Left colon (tissue), 2 donors: ENCODE measurements around the gene COL4A2. TPM values are rescaled to one million over a fixed set of nuclear protein-coding genes. Genes with fewer than 3 reads are reported as not detected.

Source experiments
- ATAC-seq: fragments of 200-7000 bp; cut with Tn5 transposase; one replicate; pipeline ENCODE4 v1.9.1; 2020; ENCODE audit warnings: mild to moderate bottlenecking, moderate library complexity
- DNase-seq, 2 donors: peaks; one replicate each; pipeline ENCODE4 v3.0.0-alpha.2; 2020
- intact Hi-C, 2 donors: fragments of 100-400 bp; cut with DNase I in 1 of 2; cut with micrococcal nuclease in 1 of 2; formaldehyde crosslinking; loops; one replicate each; pipeline versions ENCODE4 v1.11.2 to v1.14.0; 2022; cut with DNase I, micrococcal nuclease
- total RNA-seq, 2 donors: library from RNA; stranded (reverse); fragmentation: NEBNext Ultra II Directional; extraction: Animal tissue kit (Norgen Biotek cat#: 25700); gene quantifications; one replicate each; pipeline ENCODE4 v1.2.1, GENCODE V29; 2021
- donor health status: DM: no; HTN: no; CAD: no.
- donor health status: DM: yes; HTN: yes; CAD: no.

COL4A2 gene
- total RNA-seq, 2 donors from 2014 or later: 35.3 to 79.7 TPM

GRCh38 chr13:110343241-110343865 lies 36.3 kb downstream of the COL4A2 start:
- DNase-seq: no peak
- intact Hi-C loops: no loop called here
- ATAC-seq: no peak

DNA sequence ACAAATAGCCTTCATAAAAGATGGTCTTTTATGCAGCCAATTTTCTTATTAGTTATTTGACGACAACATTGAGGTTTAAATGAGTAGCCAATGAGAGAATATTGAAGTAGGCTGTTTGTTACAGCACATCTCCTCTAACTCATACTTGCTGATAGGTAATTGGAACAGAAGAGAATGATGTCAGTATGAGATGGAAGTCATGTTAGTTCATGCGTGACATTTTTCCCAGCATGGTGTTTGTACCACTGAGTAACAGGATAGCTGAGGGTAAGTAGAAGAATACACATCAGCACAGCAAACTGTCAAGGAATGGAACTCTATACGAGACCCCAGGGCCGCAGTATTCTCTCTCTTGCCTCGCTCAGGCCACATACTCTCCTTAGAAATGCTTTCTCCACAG lies 37.2 kb downstream of the COL4A2 start:
- ATAC-seq: no peak
- DNase-seq: no peak
- intact Hi-C loops: no loop called here

- DNase-seq (no peak), ATAC-seq (no peak)
- intact Hi-C loops: no loop called here
Observed at GRCh38 chr13:110345266-110345665, 38.2 kb downstream of the COL4A2 start.

DNA sequence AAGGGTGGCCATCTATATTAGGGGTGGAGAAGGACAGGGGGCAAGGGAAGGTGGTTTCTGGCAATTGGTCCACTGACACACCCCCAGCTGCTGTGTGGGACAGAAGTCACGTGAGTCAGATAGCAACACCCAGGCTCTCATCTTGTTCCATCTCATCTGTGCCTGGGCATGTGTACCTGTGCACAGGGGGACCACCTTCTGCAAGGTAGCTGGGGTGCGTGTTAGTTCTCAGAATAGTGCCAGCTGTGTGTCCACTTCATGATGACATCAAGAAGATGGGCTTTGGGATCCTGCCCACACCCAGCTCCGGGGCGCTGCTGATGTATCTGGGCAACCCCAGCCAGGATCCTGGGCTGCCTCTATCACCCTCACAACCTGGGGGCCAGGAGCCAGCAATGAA lies 38.6 kb downstream of the COL4A2 start:
- ATAC-seq: no peak
- no peak for DNase-seq
- intact Hi-C loops: no loop called here

GRCh38 chr13:110346661-110347067 lies 39.6 kb downstream of the COL4A2 start:
- DNase-seq (peak; percentile 86 to 87), ATAC-seq (peak; percentile 94)
- intact Hi-C loops: no loop called here

GRCh38 chr13:110347088-110347487 lies 40.0 kb downstream of the COL4A2 start:
- no peak for ATAC-seq
- intact Hi-C loops: no loop called here

DNA sequence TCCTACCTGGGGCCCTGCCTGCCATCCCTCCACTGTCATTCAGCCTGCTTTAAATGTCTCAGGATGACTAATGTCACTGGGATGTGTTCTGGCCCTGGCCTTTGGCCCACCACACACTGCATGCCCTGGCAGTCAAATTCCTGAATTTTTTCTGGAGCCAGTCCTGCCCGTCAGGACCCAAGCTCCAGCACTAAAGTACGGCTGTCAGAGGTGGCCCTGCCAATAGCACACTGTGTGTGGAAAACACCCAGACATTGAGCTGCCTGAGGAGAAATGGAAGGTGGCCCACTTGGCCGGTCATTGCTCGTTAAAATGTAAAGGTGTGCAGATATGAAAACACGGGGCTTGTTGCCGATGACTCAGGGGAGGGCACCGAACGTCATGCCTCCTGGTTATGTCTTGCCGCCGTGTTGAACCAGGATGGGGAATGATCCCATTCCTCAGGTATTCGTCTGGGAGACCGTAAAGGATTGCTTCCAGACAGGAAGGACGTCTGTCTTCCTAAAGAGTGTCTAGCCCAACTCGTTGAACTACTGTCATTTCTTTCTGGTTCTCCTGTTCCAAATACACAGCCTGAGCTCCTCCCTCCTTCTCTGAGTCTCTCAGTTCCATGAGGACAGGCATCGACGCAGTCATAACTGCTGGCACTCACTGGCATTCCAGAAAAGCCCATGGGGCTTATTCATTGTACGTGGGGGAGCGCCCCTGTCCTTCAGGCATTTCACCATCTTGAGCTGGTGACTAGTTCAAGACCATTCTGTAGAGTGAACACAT lies 40.6 kb downstream of the COL4A2 start:
- ATAC-seq (peak; percentile 9), DNase-seq (no peak)
- intact Hi-C loops: no loop called here

More at GRCh38 chr13:110347088-110347487, 40.0 kb downstream of the COL4A2 start:
- no peak for DNase-seq

DNA sequence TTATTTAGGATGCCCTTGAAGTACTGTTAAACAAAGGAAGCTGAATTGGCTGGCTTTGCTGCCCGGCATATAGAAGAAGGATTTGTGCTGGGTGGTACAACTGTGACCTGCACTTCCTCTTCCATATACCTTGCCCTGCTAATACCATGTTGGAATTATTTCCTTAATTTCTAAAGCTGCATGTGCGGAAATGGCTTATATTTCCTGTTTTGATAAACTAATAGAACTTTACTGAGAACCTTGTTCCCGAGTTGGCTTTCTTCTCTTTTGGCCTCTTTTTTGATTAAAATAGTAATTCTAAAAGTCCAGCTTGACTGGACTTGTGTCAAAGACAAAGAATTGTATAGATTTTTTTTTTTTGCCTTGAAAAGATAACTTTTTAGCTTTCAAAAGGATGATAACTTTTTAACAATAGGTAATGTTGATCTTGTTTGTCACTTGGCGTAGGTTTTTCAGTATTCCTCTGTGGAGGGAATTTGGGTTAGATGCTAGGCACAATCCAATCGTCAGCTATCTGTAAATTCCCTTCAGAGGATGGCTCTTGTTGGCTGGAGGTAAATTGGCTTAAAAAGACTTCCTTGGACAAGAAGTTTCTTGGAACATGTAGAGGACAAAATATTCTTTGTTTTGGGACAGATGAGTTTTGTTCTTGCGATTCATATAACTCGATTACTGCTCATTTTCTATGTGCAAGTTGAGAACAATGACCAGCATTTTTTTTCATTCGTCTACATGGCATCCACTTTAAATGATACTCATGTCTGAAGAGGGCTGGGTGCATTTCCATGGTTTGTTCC lies 41.4 kb downstream of the COL4A2 start:
- DNase-seq (no peak), ATAC-seq (no peak)
- intact Hi-C loops: no loop called here

- intact Hi-C loops: no loop called here
- DNase-seq (no peak), ATAC-seq (no peak)
Observed at GRCh38 chr13:110349239-110349638, 42.2 kb downstream of the COL4A2 start.

- DNase-seq (no peak), ATAC-seq (no peak)
- intact Hi-C loops: no loop called here
Observed at GRCh38 chr13:110350049-110350448, 43.0 kb downstream of the COL4A2 start.

- intact Hi-C loops: no loop called here
- DNase-seq: no peak
- ATAC-seq: no peak
Observed at GRCh38 chr13:110350509-110350908, 43.4 kb downstream of the COL4A2 start.

DNA sequence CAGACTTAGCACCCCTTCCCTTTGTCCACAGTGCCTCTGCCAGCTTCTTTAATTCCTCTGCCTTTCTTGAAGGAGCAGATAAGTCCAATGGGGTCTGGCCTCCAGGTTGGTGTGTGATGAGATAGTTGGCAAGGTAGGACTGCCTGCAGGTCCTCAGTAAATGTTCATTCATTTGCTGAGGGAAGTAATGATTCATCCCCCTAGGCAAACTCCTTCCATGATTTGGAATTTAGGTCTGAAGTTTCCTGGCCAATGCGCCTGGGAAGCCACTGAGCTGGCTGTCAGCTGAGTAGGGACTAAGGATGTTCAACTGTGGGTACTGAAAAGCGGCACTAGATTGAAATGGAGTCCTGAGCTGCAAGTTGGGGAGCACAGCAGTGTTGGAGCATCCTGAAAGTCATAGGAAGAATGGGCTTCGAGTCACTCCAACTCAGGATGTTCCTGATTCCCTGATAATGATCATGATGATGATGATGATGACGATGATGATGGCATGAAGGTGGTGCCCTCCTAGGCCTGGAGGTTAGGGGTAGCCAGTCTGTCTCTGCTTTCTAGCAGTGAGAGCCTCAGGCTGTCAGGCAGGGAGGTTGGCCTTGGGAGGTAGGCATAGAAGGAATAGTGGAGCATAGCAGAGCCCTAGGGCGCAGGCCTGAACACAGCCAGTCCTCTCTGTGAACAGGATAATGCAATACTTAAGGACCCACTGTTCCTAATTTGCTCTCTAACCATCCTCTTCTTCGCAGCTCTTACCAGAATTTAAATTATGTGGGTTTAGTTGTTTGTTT lies 44.7 kb downstream of the COL4A2 start:
- intact Hi-C loops: no loop called here
- DNase-seq (no peak), ATAC-seq (no peak)

GRCh38 chr13:110352735-110353134 lies 45.7 kb downstream of the COL4A2 start:
- intact Hi-C loops: no loop called here
- ATAC-seq (no peak), DNase-seq (peak in 1 of 2 donors; percentile 36)

DNA sequence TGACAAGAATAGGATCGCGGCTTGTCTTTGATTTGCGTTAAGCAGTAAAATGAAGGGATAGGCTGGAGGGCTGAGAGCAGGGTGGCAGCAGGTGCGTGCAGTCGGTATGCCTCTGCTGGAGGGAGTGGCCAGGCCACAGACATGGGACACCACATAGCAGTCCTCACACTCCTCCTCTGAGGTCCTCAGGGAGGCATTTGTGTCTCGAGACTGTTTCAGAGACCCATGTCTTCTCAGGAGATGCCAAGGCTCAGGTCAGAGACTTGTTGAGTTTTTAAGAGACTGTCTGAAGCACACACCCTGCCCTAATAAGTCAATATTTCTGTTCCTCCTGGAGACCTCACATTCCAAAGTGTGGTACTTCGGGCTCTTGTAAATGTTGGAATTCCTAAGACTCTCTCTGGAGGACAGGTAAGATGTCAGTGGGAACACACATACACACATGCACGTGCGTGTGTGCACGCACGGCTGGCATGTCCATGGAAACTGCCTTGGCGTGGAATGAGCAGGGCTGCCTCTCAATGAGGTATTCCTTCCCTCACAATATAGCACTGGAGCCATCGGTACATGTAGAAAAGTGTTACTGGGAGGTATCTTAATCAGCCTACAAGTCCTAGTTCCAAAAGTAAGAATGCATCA lies 46.4 kb downstream of the COL4A2 start:
- ATAC-seq (peak; percentile 80), DNase-seq (peak in 1 of 2 donors; percentile 38)
- intact Hi-C loops: no loop called here

DNA sequence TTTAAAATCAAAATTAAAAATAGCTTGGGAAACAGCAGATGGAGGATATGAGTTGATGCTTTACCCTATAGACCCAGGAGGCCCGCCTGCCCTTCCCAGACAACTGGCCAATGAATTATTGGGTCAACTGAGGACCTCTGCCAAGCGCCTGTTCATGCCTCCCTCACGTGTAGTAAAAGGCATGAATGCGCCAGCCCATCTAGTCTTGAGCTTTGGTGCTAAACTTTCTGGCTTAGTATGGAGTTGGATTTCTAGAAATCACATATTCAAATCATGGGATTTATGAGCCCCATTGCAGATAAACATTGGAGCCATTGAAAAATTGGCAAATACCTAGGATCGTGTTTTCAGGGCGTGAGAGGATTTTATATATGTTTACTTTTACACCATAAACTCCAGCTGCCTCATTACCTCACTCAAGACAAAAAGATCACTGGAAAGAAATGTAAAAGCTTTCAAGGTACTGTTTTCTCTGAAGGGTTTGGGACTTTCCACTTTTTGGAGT lies 47.1 kb downstream of the COL4A2 start:
- ATAC-seq (peak; percentile 87), DNase-seq (peak in 1 of 2 donors; percentile 42)
- intact Hi-C loops: no loop called here

DNA sequence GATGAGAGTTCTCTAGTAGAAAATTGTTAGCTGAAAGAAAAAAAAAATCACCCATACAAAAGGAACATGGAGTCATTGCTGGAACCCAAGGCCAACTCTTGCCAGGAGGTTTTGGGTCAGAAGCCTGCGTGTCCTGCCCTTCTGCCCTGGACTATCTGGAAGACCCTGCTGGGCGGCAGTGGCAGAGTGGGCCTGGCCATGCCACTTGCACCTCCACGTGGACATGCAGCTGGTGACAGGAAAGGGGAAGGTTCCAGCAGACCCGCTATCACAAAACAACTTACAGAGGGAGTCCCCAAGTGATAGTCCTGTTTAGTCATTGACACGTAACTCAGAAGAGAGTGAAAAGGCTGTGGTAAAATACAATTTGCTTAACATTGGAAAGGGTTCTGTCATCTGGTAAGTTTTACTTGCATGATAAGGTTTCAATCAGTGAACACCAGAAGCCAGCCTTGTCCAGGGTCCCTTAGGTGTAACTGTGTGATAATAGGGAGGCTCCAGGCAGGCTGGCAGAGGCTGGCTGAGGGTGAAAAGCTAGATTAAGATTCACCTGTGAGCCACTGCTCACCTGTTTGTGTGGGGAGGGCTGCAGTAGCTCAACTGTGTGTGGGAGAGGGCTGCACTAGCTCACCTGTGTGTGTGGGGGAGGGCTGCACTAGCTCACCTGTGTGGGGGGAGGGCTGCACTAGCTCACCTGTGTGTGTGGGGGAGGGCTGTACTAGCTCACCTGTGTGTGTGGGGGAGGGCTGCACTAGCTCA lies 47.8 kb downstream of the COL4A2 start:
- ATAC-seq (peak; percentile 23), DNase-seq (no peak)
- intact Hi-C loops: no loop called here

GRCh38 chr13:110356362-110356761 lies 49.3 kb downstream of the COL4A2 start:
- ATAC-seq: no peak
- no peak for DNase-seq
- intact Hi-C loops: no loop called here

DNA sequence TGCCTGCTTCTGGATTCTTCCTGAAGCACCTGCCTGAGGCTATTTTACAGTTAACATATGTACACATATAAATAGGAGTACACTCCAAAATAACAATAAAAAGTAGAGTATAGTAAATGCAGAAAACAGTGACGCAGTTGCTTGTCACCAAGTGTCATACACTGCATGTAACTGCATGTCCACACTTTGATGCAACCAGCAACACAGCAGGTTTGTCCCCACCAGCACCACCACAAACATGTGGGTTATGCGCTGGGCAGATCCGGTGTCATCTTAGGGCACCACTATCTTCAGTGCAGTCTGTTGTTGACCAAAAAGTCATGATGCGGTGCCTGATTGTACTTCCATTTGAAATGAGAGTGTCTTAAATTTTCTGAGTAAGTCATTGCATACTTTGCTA lies 51.3 kb downstream of the COL4A2 start:
- intact Hi-C loops: no loop called here
- ATAC-seq (no peak), DNase-seq (no peak)
